ENCODE results near the gene SFXN5. TPM values are rescaled to one million over a fixed set of nuclear protein-coding genes. Genes with fewer than 3 reads are reported as not detected.
A peak's percentile ranks its signal among the peaks of the same experiment; 100 is the strongest.

The SFXN5 gene
- total RNA-seq, 1 experiment from 2014 or later = 15.2 TPM

DNA sequence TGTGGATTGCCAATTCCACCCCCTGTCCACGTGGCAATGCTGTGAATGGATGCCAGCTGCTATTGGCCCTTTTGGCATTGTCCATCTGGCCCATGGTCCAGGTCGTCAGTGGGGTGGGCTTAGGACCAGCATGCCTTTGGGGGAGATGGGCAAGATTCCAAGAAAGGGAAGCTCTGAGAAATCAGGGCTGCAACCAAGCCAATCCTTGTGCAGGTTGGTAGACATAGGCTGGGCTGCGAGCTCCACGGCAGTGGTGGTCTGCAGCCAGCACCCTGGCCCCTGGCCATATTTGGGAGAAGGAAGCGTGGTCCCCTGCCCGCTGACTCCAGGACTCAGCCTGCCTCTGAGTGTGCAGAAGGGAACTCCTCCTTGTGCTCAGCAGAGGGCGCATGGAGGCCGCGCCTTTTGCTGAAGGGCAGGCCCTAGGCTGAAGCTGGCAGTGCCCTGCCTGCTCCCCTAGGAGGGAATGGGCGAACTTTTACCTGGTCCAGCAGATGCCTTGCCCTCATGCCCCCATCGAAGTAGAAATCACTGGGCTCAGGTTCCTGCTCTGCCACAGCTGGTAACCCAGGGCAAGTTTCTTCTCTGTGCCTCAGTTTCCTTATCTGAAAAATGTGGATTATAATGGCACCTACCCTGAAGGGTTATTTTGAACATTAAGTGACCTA, 178.9 kb downstream of the SFXN5 start:
- CTCF ChIA-PET = interaction anchor here (1.0 to 2.6 kb wide), 3 partner anchors 81 to 285 kb away, joined by 5 to 26 read pairs (median 8); no protein-coding TSS in a partner anchor
- Histone ChIP-seq H3K4me2 (no peak overlapping the region), H3K36me3 (ENCODE audit: low read depth) (no peaks in the 10 kb centered on the region), H3K9me2 (ENCODE audit: insufficient read depth) (no peaks in the 10 kb centered on the region), H3K4me3 (no peak overlapping the region), H3K27ac (no peak overlapping the region), H3K27me3 (ENCODE audit: insufficient read depth, low read depth) (no peaks in the 10 kb centered on the region), H3K79me2 (ENCODE audit: low read depth) (no peaks in the 10 kb centered on the region), H3K4me1 (replicated peaks; ENCODE audit: insufficient read depth) (peaks cover 14% of the 10 kb centered on the region), H3K9me3 (ENCODE audit: insufficient read depth, low read depth) (no peaks in the 10 kb centered on the region), H2AFZ (no peak overlapping the region), H4K20me1 (ENCODE audit: insufficient read depth) (peaks cover 22% of the 10 kb centered on the region; the same call in 1 of the 2 replicates), H3F3A (ENCODE audit: insufficient read depth, low read depth) (peaks cover 8% of the 10 kb centered on the region; the same call in 1 of the 2 replicates)
- intact Hi-C loops (cut with micrococcal nuclease; ENCODE audit: unreplicated experiment) = loop anchor here (1.0 to 5.0 kb wide), 4 partner anchors 43 to 285 kb away; no protein-coding TSS in a partner anchor
- no TSS peak for BruUV-seq (replicated peaks)
- POLR2A ChIA-PET (ENCODE audit: unreplicated experiment) = interaction anchor here (0.6 kb wide), 2 partner anchors 81 to 1228 kb away, joined by 3 to 5 read pairs; no protein-coding TSS in a partner anchor
- peak; percentile 55 to 56 for DNase-seq
- TF ChIP-seq, protein P1, sequence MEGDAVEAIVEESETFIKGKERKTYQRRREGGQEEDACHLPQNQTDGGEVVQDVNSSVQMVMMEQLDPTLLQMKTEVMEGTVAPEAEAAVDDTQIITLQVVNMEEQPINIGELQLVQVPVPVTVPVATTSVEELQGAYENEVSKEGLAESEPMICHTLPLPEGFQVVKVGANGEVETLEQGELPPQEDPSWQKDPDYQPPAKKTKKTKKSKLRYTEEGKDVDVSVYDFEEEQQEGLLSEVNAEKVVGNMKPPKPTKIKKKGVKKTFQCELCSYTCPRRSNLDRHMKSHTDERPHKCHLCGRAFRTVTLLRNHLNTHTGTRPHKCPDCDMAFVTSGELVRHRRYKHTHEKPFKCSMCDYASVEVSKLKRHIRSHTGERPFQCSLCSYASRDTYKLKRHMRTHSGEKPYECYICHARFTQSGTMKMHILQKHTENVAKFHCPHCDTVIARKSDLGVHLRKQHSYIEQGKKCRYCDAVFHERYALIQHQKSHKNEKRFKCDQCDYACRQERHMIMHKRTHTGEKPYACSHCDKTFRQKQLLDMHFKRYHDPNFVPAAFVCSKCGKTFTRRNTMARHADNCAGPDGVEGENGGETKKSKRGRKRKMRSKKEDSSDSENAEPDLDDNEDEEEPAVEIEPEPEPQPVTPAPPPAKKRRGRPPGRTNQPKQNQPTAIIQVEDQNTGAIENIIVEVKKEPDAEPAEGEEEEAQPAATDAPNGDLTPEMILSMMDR (conservative IDR thresholded peaks at IDR 0.05) = peak; percentile 82
- TF ChIP-seq EZH2 (IDR thresholded peaks at IDR 0.05; ENCODE audit: low read depth) = no peak

Other genes starting within 250 kb of the SFXN5 start
- 30.2 and 34.3 TPM in 2 replicates for gene EXOC6B, start 245.7 kb downstream of the SFXN5 start, total RNA-seq (2021)
- gene SPR, start 184.3 kb downstream of the SFXN5 start, total RNA-seq (2021) = 33.6 and 53.1 TPM in 2 replicates
- gene EMX1, start 154.2 kb downstream of the SFXN5 start, total RNA-seq (2021) = not detected in 2 replicates
- 24.4 and 25.0 TPM in 2 replicates for gene RAB11FIP5, start 41.2 kb upstream of the SFXN5 start, total RNA-seq (2021)
- not detected in 2 replicates for gene NOTO, start 130.9 kb upstream of the SFXN5 start, total RNA-seq (2021)
- gene SMYD5, start 142.5 kb upstream of the SFXN5 start, total RNA-seq (2021) = 28.3 and 32.0 TPM in 2 replicates
- gene PRADC1, start 161.5 kb upstream of the SFXN5 start, total RNA-seq (2021) = 8.9 and 9.4 TPM in 2 replicates
- 295 and 319 TPM in 2 replicates for gene CCT7, start 162.6 kb upstream of the SFXN5 start, total RNA-seq (2021)
- gene FBXO41, start 212.8 kb upstream of the SFXN5 start, total RNA-seq (2021) = 16.4 and 25.8 TPM in 2 replicates
- not detected in 2 replicates for gene EGR4, start 221.8 kb upstream of the SFXN5 start, total RNA-seq (2021)

Measured in PC-9 (cell line).